ENCODE measurements around the gene JAM3.

JAM3 gene

GRCh38 chr11:134199531-134199930 is 130.7 kb downstream of the JAM3 start:
- no peak for DNase-seq

GRCh38 chr11:134200688-134201087 is 131.8 kb downstream of the JAM3 start:
- no peak for DNase-seq
